Stimulated activated CD8-positive, alpha-beta memory T cell treated with anti-CD3 and anti-CD28 coated beads, Interleukin-7, amount 100 ng/mL, for 1 hour (primary cell): ENCODE data around the gene REC114.
"Not testable (repeated sequence)": the region's sequence is repeated elsewhere in the genome, so short reads cannot be mapped to it uniquely, and the experiment has no call there.

ENCODE experiments used
- DNase-seq, 2 donors: peaks; one replicate each; pipeline ENCODE4 v3.0.0-alpha.2; 2020; ENCODE audit warnings: low read depth in 2 of 2

REC114 gene

GRCh38 chr15:73575636-73576247, 132.8 kb downstream of the REC114 start:
- no peak for DNase-seq

GRCh38 chr15:73577593-73577992, 134.6 kb downstream of the REC114 start:
- DNase-seq, result not testable (repeated sequence)

- no peak for DNase-seq
Measured at GRCh38 chr15:73578026-73578425, 135.1 kb downstream of the REC114 start.

DNA sequence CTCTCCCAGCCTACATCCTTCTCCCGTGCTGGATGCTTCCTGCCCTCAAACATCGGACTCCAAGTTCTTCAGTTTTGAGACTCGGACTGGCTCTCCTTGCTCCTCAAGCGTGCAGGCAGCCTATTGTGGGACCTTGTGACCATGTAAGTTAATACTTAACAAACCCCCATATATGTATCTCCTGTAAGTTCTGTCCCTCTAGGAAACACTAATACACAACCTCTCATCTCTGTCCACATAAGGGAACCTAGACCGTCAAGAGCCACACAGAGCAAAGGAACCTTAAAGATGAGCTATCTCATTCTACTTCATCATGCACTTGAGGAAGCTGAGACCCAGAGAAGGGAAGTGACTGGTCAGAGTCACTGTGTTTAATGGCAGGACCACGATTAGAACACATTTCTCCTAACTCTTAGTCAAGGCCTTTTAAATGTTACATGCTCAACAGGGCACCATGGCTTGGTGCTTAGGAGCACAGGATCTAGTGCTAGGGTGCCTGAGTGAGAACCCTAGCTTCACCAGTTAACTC, 140.0 kb downstream of the REC114 start:
- DNase-seq, result no peak

DNA sequence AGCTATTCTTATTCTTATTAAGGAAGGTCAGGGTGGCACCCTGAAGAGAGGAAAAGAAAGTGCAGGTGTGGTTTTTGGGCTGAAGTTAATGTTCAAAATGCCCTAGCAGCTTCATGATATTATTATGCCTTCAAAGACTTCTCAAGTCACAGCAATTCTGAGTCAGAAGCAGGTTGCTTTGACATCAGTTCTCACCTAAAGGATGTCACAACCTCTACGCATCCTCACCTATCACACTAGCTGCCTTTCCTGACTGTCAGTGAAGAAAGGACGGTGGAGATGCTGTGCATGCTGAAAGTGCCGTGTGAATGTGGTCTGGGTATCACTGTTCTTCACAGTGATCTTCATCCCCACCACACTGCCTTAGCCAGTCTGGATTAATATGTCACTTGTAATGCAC, 140.6 kb downstream of the REC114 start:
- no peak for DNase-seq

GRCh38 chr15:73584699-73585420, 141.9 kb downstream of the REC114 start:
- DNase-seq, result no peak

GRCh38 chr15:73585871-73586654, 143.1 kb downstream of the REC114 start:
- no peak for DNase-seq

- no peak for DNase-seq
Measured at GRCh38 chr15:73589766-73590165, 146.8 kb downstream of the REC114 start.

DNA sequence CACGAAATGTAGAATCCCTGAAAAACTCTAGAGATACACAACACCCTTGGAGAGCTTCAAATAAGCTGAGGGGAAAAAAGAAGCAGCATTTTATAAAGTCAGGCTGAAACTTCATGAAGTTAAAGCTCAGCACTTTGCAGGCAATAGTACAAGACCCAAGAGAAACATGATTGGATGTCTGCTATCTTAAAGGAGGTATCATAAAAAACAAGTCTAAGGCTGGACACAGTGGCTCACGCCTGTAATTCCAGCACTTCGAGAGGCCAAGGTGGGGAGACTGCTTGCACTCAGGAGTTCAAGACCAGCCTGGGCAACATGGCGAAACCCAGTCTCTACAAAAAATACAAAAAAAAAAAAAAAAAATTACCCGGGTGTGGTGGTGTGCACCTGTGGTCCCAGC, 147.3 kb downstream of the REC114 start:
- no peak for DNase-seq

DNA sequence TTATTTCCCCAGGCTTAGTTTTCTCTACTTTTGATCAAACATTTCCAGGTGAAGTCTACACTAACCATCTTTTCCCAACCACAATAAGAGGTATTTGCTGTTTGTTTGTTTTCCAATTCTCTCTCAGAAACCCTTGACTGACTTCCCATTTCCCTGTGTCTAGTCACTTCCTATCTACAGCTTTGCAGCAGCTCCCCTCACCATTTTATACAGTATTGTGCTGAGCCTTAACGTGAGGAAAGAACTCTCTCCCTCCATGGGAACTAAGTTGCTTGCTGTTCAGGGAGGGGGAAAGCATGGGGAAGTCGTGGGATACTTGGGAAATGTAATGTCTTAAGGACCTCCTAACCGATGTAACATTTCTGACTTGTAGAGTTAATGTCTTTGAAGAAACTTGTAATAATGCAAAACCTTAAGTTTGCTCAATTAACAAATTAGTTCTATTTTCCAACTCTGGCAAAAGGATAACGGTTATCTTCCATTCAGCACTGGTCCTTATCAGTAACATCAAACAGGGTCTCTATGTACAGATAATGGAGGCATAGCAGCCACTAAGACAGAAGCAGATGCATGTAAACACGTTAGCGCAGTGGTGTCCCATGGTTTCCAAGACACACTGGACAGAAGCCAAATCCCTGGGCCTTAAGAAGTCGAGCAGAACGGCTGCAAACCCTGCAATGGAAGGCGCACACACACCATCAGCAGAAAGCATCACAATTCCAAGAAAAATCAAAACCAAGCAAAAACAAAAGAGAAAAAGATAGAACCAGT, 150.5 kb downstream of the REC114 start:
- DNase-seq, result no peak

GRCh38 chr15:73594109-73594508, 151.1 kb downstream of the REC114 start:
- DNase-seq, result no peak

DNA sequence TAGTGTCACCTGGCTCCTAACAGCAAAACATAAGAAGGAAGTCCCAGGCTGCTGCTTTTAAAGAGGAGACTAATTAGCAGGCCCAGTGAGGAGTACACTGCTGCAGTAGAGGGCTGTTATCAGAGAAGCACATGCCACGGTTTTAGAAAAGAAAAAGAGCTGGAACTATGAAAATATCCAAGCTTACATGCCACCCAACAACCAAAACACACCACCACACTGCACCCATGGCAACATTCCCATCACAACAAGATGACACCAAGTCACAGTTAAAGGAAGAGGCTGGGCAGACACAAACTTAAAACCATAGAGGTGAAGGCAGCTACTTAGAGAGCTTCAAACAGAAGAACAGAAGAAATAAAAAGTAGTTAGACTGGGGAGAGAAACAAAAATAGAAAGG, 153.2 kb downstream of the REC114 start:
- DNase-seq, result no peak

GRCh38 chr15:73597036-73597638, 154.2 kb downstream of the REC114 start:
- DNase-seq, result no peak

- DNase-seq, result no peak
Measured at GRCh38 chr15:73598530-73599160, 155.7 kb downstream of the REC114 start.

DNA sequence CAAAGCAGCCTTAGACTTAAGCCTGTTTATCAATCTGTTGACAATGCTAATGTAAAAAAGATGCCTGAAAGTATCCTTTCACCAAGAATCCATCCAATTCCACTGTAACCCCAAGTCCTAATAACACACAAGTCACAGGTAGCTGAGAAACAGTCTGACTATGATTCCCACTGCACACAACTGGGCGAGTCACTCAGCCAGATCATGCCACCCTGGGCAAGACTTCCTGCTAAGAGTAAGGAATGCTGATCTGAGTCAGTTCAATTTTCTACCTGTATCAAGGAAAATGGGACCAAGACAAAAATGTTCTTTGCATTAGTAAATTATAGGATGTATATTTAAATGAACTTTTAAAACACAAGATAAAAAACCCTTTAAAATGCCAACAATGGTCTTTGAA, 157.0 kb downstream of the REC114 start:
- no peak for DNase-seq

DNA sequence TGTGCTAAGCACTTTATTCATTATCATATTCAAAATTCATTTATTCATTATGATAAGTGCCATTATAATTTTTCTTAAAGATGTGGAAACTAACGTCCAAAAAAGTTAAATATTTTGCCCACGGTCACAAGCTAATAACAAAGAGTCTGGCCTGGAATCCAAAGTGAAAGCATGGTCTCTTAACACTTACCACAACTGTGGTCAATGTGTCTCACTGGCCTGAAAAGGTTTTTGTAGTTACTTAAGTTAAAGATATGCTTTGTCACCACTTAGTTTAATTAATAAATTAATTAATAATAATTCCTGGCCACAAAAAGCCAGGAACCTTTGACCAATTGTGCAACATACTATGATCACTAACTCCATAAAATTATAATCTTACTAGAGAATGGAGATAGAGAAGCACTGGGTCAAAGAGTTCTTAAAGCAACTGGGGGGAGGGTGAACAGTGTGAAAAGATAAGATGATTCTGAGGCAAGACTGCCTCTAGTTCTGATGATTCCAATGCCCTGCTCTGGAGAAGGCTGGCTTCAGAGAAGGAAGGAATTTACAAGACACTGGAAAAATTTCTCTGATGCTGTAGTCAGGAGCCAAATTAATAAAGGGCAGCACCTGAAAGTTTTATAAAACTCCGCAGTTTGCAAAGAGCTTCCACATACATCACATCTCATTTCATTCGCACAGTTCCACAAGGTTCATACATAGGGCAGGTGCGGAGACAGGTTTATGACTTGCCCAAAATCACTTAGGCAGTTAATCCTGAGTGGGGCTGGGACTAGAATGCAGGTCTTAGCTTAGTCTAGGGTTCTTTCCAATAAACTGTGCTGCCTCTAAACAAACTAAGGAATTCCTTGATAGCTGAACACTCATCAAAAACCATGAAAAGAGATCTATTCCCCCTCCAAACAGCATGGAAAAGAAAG, 157.7 kb downstream of the REC114 start:
- no peak for DNase-seq

DNA sequence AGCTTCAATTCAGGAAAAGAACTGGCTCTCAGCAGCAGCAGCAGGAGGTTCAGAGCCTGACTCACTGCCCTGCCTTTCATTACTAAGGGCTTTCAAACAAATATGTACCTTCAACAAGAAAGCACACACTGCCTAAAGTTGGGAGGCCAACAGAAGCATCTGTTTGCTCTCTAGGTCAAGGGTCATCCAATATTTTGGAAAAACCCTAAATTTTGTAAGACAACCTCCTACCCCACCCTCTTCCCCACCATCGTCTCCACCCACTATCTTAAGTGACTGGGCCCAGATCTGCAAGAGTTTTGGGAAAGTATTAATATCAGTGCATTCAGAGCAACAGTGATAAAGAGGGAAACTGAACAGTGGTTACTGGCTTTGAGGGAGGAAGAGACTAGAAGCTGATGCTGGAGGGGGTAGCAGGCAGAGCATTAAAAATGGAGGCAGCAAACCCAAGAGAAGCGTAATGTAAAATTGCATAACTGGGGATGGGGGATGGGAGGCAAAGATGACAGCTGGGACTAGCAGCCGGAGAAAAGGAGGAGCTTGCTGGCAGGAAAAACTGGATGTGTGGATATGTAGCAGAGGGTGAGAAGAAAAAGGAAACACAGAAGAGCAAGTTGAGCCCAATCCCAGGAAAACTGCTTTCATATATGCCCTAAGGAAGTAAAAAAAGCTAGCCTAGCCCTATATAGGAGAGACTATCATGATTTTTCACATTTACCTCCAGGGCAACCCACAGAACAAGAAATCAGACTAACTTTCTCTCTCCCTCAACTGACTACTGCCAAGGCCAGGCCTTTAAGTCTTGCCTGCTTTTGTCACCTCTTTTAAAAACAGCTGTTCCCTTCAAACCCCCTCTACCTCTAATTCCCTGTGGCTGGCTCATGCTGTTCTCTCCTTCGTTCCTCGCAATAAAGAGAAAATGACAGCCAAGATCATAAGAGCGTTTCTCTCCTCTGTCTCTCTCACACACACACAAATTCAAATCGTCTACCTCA, 158.8 kb downstream of the REC114 start:
- no peak for DNase-seq

- DNase-seq, result no peak
Measured at GRCh38 chr15:73602446-73602843, 159.5 kb downstream of the REC114 start.

GRCh38 chr15:73602992-73603391, 160.0 kb downstream of the REC114 start:
- no peak for DNase-seq
